ENCODE results near the gene GH2.
"Not testable (repeated sequence)": the region's sequence is repeated elsewhere in the genome, so short reads cannot be mapped to it uniquely, and the experiment has no call there.

The GH2 gene

GRCh38 chr17:63881935-63882601 is at the start of gene GH2:
Gene GH2 (minus strand): TSS chr17:63881944. CDS start chr17:63881801, 143 bp downstream.
- no peaks in the 10 kb centered on the region for H3K27me3 Mint-ChIP-seq
- no peak within 1 kb of the TSS for H3K4me3 Mint-ChIP-seq
- no peak within 1 kb of the TSS for H3K27ac Mint-ChIP-seq
- DNase-seq (ENCODE audit: low spot score in 2 of 2) (peak; percentile 54 to 73), ATAC-seq (ENCODE audit: low read depth) (peak; percentile 78)
- H3K36me3 Mint-ChIP-seq: no peaks in the 10 kb centered on the region
- H3K4me1 Mint-ChIP-seq: peaks cover 14% of the 10 kb centered on the region
- H3K9me3 Mint-ChIP-seq: no peaks in the 10 kb centered on the region

- DNase-seq (ENCODE audit: low spot score in 2 of 2): peak in 1 of 2 donors; percentile 45
- Mint-ChIP-seq H3K36me3 (peaks cover 31% of the 10 kb centered on the region), H3K27me3 (no peaks in the 10 kb centered on the region), H3K9me3 (peaks cover under 1% of the 10 kb centered on the region), H3K27ac (peak overlapping the region; percentile 91), H3K4me3 (peak overlapping the region; percentile 100), H3K4me1 (peaks cover 47% of the 10 kb centered on the region)
- ATAC-seq (ENCODE audit: low read depth): peak; percentile 28
Observed at GRCh38 chr17:63930951-63931575, 49.3 kb upstream of the GH2 start.

GRCh38 chr17:63929860-63930766 is 48.4 kb upstream of the GH2 start:
- DNase-seq (ENCODE audit: low spot score in 2 of 2): no peak
- peaks cover 31% of the 10 kb centered on the region for H3K36me3 Mint-ChIP-seq
- peaks cover 48% of the 10 kb centered on the region for H3K4me1 Mint-ChIP-seq
- peak overlapping the region; percentile 100 for H3K4me3 Mint-ChIP-seq
- H3K27me3 Mint-ChIP-seq: no peaks in the 10 kb centered on the region
- no peaks in the 10 kb centered on the region for H3K9me3 Mint-ChIP-seq
- ATAC-seq (ENCODE audit: low read depth): no peak
- peak overlapping the region; percentile 91 for H3K27ac Mint-ChIP-seq

GRCh38 chr17:63928966-63929695 is 47.4 kb upstream of the GH2 start:
- no peaks in the 10 kb centered on the region for H3K27me3 Mint-ChIP-seq
- peaks cover 31% of the 10 kb centered on the region for H3K36me3 Mint-ChIP-seq
- peak overlapping the region; percentile 100 for H3K4me3 Mint-ChIP-seq
- no peaks in the 10 kb centered on the region for H3K9me3 Mint-ChIP-seq
- peaks cover 49% of the 10 kb centered on the region for H3K4me1 Mint-ChIP-seq
- DNase-seq (ENCODE audit: low spot score in 2 of 2) (no peak), ATAC-seq (ENCODE audit: low read depth) (no peak)
- peak overlapping the region; percentile 67 for H3K27ac Mint-ChIP-seq

GRCh38 chr17:63928172-63928666 is 46.5 kb upstream of the GH2 start:
- H3K36me3 Mint-ChIP-seq: peaks cover 31% of the 10 kb centered on the region
- H3K4me3 Mint-ChIP-seq: peak overlapping the region; percentile 100
- H3K27me3 Mint-ChIP-seq: no peaks in the 10 kb centered on the region
- DNase-seq (ENCODE audit: low spot score in 2 of 2): no peak
- H3K27ac Mint-ChIP-seq: peak overlapping the region; percentile 41
- peaks cover 48% of the 10 kb centered on the region for H3K4me1 Mint-ChIP-seq
- no peak for ATAC-seq (ENCODE audit: low read depth)
- H3K9me3 Mint-ChIP-seq: no peaks in the 10 kb centered on the region

GRCh38 chr17:63927464-63928171 is 45.9 kb upstream of the GH2 start:
- Mint-ChIP-seq H3K4me1 (peaks cover 44% of the 10 kb centered on the region), H3K27ac (peak overlapping the region; percentile 87), H3K4me3 (peak overlapping the region; percentile 100), H3K36me3 (peaks cover 31% of the 10 kb centered on the region), H3K9me3 (no peaks in the 10 kb centered on the region), H3K27me3 (no peaks in the 10 kb centered on the region)
- DNase-seq (ENCODE audit: low spot score in 2 of 2) (no peak), ATAC-seq (ENCODE audit: low read depth) (peak; percentile 27)

GRCh38 chr17:63926164-63926563 is 44.4 kb upstream of the GH2 start:
- peak overlapping the region; percentile 87 for H3K27ac Mint-ChIP-seq

GRCh38 chr17:63925615-63926014 is 43.9 kb upstream of the GH2 start:
- Mint-ChIP-seq H3K9me3 (no peaks in the 10 kb centered on the region), H3K4me3 (peak overlapping the region; percentile 67), H3K36me3 (peaks cover 18% of the 10 kb centered on the region), H3K4me1 (peaks cover 48% of the 10 kb centered on the region), H3K27ac (peak overlapping the region; percentile 87), H3K27me3 (no peaks in the 10 kb centered on the region)
- DNase-seq (ENCODE audit: low spot score in 2 of 2): peak; percentile 77 to 78
- ATAC-seq (ENCODE audit: low read depth): peak; percentile 78

More at GRCh38 chr17:63926164-63926563, 44.4 kb upstream of the GH2 start:
- ATAC-seq (ENCODE audit: low read depth) (no peak), DNase-seq (ENCODE audit: low spot score in 2 of 2) (no peak)
- Mint-ChIP-seq H3K27me3 (no peaks in the 10 kb centered on the region), H3K4me1 (peaks cover 49% of the 10 kb centered on the region), H3K36me3 (peaks cover 24% of the 10 kb centered on the region), H3K4me3 (peak overlapping the region; percentile 67), H3K9me3 (no peaks in the 10 kb centered on the region)

GRCh38 chr17:63922402-63922801 is 40.7 kb upstream of the GH2 start:
- H3K27ac Mint-ChIP-seq: peak overlapping the region; percentile 91
- peaks cover 45% of the 10 kb centered on the region for H3K4me1 Mint-ChIP-seq
- peak; percentile 65 for ATAC-seq (ENCODE audit: low read depth)
- DNase-seq (ENCODE audit: low spot score in 2 of 2): peak in 1 of 2 donors; percentile 51
- peak overlapping the region; percentile 72 for H3K4me3 Mint-ChIP-seq
- not testable (repeated sequence) for H3K36me3 Mint-ChIP-seq, H3K9me3 Mint-ChIP-seq, H3K27me3 Mint-ChIP-seq

- H3K27me3 Mint-ChIP-seq; H3K9me3 Mint-ChIP-seq; DNase-seq (ENCODE audit: low spot score in 2 of 2); H3K36me3 Mint-ChIP-seq: not testable (repeated sequence)
- Mint-ChIP-seq H3K4me3 (peak overlapping the region; percentile 40), H3K27ac (peak overlapping the region; percentile 85), H3K4me1 (peaks cover 46% of the 10 kb centered on the region)
- peak; percentile 18 for ATAC-seq (ENCODE audit: low read depth)
Observed at GRCh38 chr17:63920779-63921178, 39.0 kb upstream of the GH2 start.

GRCh38 chr17:63920050-63920449 is 38.3 kb upstream of the GH2 start:
- DNase-seq (ENCODE audit: low spot score in 2 of 2); ATAC-seq (ENCODE audit: low read depth); H3K36me3 Mint-ChIP-seq; H3K27me3 Mint-ChIP-seq; H3K9me3 Mint-ChIP-seq: not testable (repeated sequence)
- peaks cover 46% of the 10 kb centered on the region for H3K4me1 Mint-ChIP-seq
- peak overlapping the region; percentile 71 for H3K4me3 Mint-ChIP-seq
- peak overlapping the region; percentile 85 for H3K27ac Mint-ChIP-seq

GRCh38 chr17:63919311-63919723 is 37.6 kb upstream of the GH2 start:
- Mint-ChIP-seq H3K4me3 (peak overlapping the region; percentile 75), H3K27ac (peak overlapping the region; percentile 9), H3K27me3 (no peaks in the 10 kb centered on the region), H3K9me3 (no peaks in the 10 kb centered on the region), H3K4me1 (peaks cover 42% of the 10 kb centered on the region), H3K36me3 (no peaks in the 10 kb centered on the region)
- peak; percentile 55 for ATAC-seq (ENCODE audit: low read depth)
- DNase-seq (ENCODE audit: low spot score in 2 of 2): peak; percentile 84 to 88

Data from memory B cell (primary cell).